AG09309 (cell line): Measurements from ENCODE around the gene IER3.

Source experiments
- DNase-seq: peaks from one replicate; pipeline ENCODE4 v3.0.0-alpha.2; 2010; ENCODE audit warnings: low read depth
- H3K4me3 ChIP-seq: 2 replicates; pipeline ENCODE4 v1.5.1; 2011; ENCODE audit warnings: mild to moderate bottlenecking, low read depth, low read length, moderate library complexity; ENCODE audit not compliant: control insufficient read depth
- CTCF ChIP-seq: IDR thresholded peaks from 2 replicates; pipeline ENCODE4 v1.5.1; 2011; ENCODE audit warnings: mild to moderate bottlenecking, low read depth, low read length, inconsistent platforms; ENCODE audit not compliant: insufficient read depth, control insufficient read depth; ENCODE audit errors: missing control alignments

Gene IER3

GRCh38 chr6:30777155-30777485 is 32.8 kb upstream of the IER3 start:
- DNase-seq, result no peak
- H3K4me3 ChIP-seq, result no peak overlapping the region
- no peak for TF ChIP-seq CTCF

- no peak for TF ChIP-seq CTCF
- no peak overlapping the region for H3K4me3 ChIP-seq
- no peak for DNase-seq
These were observed 32.2 kb upstream of the IER3 start for GRCh38 chr6:30776390-30777154.

- DNase-seq, result no peak
- no peak for TF ChIP-seq CTCF
- no peak overlapping the region for H3K4me3 ChIP-seq
These were observed 30.8 kb upstream of the IER3 start for GRCh38 chr6:30775104-30775503.

- DNase-seq, result no peak
- no peak overlapping the region for H3K4me3 ChIP-seq
- TF ChIP-seq CTCF, result no peak
These were observed 30.4 kb upstream of the IER3 start for GRCh38 chr6:30774701-30775100.

GRCh38 chr6:30770592-30770991 is 26.2 kb upstream of the IER3 start:
- TF ChIP-seq CTCF, result no peak
- H3K4me3 ChIP-seq, result no peak overlapping the region
- DNase-seq, result no peak

GRCh38 chr6:30769853-30770524 is 25.6 kb upstream of the IER3 start:
- no peak overlapping the region for H3K4me3 ChIP-seq
- DNase-seq, result no peak

More at GRCh38 chr6:30769853-30770524, 25.6 kb upstream of the IER3 start:
- TF ChIP-seq CTCF, result no peak
